H9 (cell line): ENCODE measurements around the gene ISOC1. TPM values are rescaled to one million over a fixed set of nuclear protein-coding genes. Genes with fewer than 3 reads are reported as not detected.

Source experiments
- DNase-seq: peaks from one replicate; pipeline ENCODE4 v3.0.0-alpha.2; 2017
- H2AFZ ChIP-seq: one replicate; pipeline ENCODE4 v1.6.1; 2013; ENCODE audit warnings: mild to moderate bottlenecking, low read length, control low read depth, moderate library complexity
- H2AK5ac ChIP-seq: 2 replicates; pipeline ENCODE4 v1.6.1; 2013; ENCODE audit warnings: low read length, control low read depth, mixed read lengths; ENCODE audit not compliant: insufficient read length
- H2BK120ac ChIP-seq: one replicate; pipeline ENCODE4 v1.6.1; 2013; ENCODE audit warnings: low read depth, mild to moderate bottlenecking, low read length, control low read depth, inconsistent platforms; ENCODE audit not compliant: poor library complexity, severe bottlenecking
- H2BK12ac ChIP-seq: 2 replicates; pipeline ENCODE4 v1.6.1; 2013; ENCODE audit warnings: low read length, control low read depth, mixed read lengths, low read depth; ENCODE audit not compliant: insufficient read length
- H2BK15ac ChIP-seq: 2 replicates; pipeline ENCODE4 v1.6.1; 2013; ENCODE audit warnings: low read depth, low read length, control low read depth
- H2BK20ac ChIP-seq: one replicate; pipeline ENCODE4 v1.6.1; 2013; ENCODE audit warnings: low read depth, mild to moderate bottlenecking, low read length, control low read depth, inconsistent platforms; ENCODE audit not compliant: poor library complexity, severe bottlenecking
- H2BK5ac ChIP-seq: 2 replicates; pipeline ENCODE4 v1.6.1; 2013; ENCODE audit warnings: low read length, control low read depth, mixed read lengths; ENCODE audit not compliant: insufficient read length
- H3K14ac ChIP-seq: 2 replicates; pipeline ENCODE4 v1.6.1; 2013; ENCODE audit warnings: low read length, control low read depth; ENCODE audit not compliant: insufficient read depth
- H3K18ac ChIP-seq: 2 replicates; pipeline ENCODE4 v1.6.1; 2013; ENCODE audit warnings: low read depth, mild to moderate bottlenecking, mixed read lengths, low read length, control low read depth; ENCODE audit not compliant: insufficient read length
- H3K23ac ChIP-seq: 2 replicates; pipeline ENCODE4 v1.6.1; 2013; ENCODE audit warnings: low read length, control low read depth, mixed read lengths, low read depth; ENCODE audit not compliant: insufficient read length
- H3K23me2 ChIP-seq: 2 replicates; pipeline ENCODE4 v1.6.1; 2013; ENCODE audit warnings: low read depth, mild to moderate bottlenecking, mixed read lengths, low read length, control low read depth; ENCODE audit not compliant: insufficient read length, poor library complexity, severe bottlenecking
- H3K27ac ChIP-seq: 2 replicates; pipeline ENCODE4 v1.5.1; 2013; ENCODE audit warnings: low read length, control low read depth, mixed read lengths, low read depth; ENCODE audit not compliant: insufficient read length
- H3K27me3 ChIP-seq: 2 replicates; pipeline ENCODE4 v1.6.1; 2013; ENCODE audit warnings: low read length, control low read depth, inconsistent platforms; ENCODE audit not compliant: insufficient read depth
- H3K4ac ChIP-seq: 2 replicates; pipeline ENCODE4 v1.6.1; 2013; ENCODE audit warnings: low read depth, mild to moderate bottlenecking, control low read depth, inconsistent platforms, low read length, moderate library complexity
- H3K4me1 ChIP-seq: 2 replicates; pipeline ENCODE4 v1.6.1; 2013; ENCODE audit warnings: low read length, control low read depth, inconsistent platforms; ENCODE audit not compliant: insufficient read depth
- H3K4me2 ChIP-seq: 2 replicates; pipeline ENCODE4 v1.6.1; 2013; ENCODE audit warnings: low read length, control low read depth, mixed read lengths; ENCODE audit not compliant: insufficient read length, insufficient read depth
- H3K56ac ChIP-seq: 2 replicates; pipeline ENCODE4 v1.6.1; 2013; ENCODE audit warnings: low read depth, mild to moderate bottlenecking, mixed read lengths, low read length, control low read depth; ENCODE audit not compliant: insufficient read length
- H3K79me1 ChIP-seq: 2 replicates; pipeline ENCODE4 v1.6.1; 2013; ENCODE audit warnings: low read depth, mild to moderate bottlenecking, moderate library complexity, low read length, control low read depth, inconsistent platforms; ENCODE audit not compliant: insufficient read depth, poor library complexity, severe bottlenecking
- H3K79me2 ChIP-seq: 2 replicates; pipeline ENCODE4 v1.6.1; 2013; ENCODE audit warnings: low read length, control low read depth, inconsistent platforms; ENCODE audit not compliant: insufficient read depth
- H3K9ac ChIP-seq: 2 replicates; pipeline ENCODE4 v1.6.1; 2013; ENCODE audit warnings: low read length, control low read depth, mixed read lengths; ENCODE audit not compliant: insufficient read length; ENCODE audit errors: extremely low read depth
- H3K9me3 ChIP-seq: one replicate; pipeline ENCODE4 v1.6.1; 2013; ENCODE audit warnings: low read depth, low read length, inconsistent platforms; ENCODE audit not compliant: control insufficient read depth
- H3T11ph ChIP-seq: one replicate; pipeline ENCODE4 v1.6.1; 2013; ENCODE audit warnings: mild to moderate bottlenecking, low read length, control low read depth, inconsistent platforms
- H4K20me1 ChIP-seq: one replicate; pipeline ENCODE4 v1.6.1; 2013; ENCODE audit not compliant: control insufficient read depth, insufficient read length, insufficient read depth
- H4K5ac ChIP-seq: 2 replicates; pipeline ENCODE4 v1.6.1; 2013; ENCODE audit warnings: low read depth, mild to moderate bottlenecking, mixed read lengths, low read length, control low read depth; ENCODE audit not compliant: insufficient read length
- H4K8ac ChIP-seq: replicated peaks from 2 replicates; pipeline ENCODE4 v1.6.1; 2013; ENCODE audit warnings: low read length, control low read depth, mixed read lengths, low read depth; ENCODE audit not compliant: insufficient read length
- H4K91ac ChIP-seq: 2 replicates; pipeline ENCODE4 v1.6.1; 2013; ENCODE audit warnings: low read depth, mild to moderate bottlenecking, moderate library complexity, mixed read lengths, low read length, control low read depth; ENCODE audit not compliant: insufficient read length
- H3K27ac Mint-ChIP-seq, 3 experiments: 2 replicates in 2 of 3; 3 replicates in 1 of 3; pipeline ENCODE4 v1.8.0; 2020 to 2021; ENCODE audit warnings: mixed read lengths in 3 of 3, mild to moderate bottlenecking in 1 of 3, moderate library complexity in 1 of 3
- H3K27me3 Mint-ChIP-seq: 2 replicates; pipeline ENCODE4 v1.8.0; 2021; ENCODE audit warnings: low read depth, mild to moderate bottlenecking, moderate library complexity, mixed read lengths
- H3K36me3 Mint-ChIP-seq, 3 experiments: 2 replicates in 2 of 3; 3 replicates in 1 of 3; pipeline ENCODE4 v1.8.0; 2020 to 2021; ENCODE audit warnings: low read depth in 3 of 3, mixed read lengths in 3 of 3; ENCODE audit not compliant: insufficient read depth in 1 of 3
- H3K4me1 Mint-ChIP-seq, 2 experiments: 2 replicates each; pipeline ENCODE4 v1.8.0; 2020; ENCODE audit warnings: mixed read lengths in 2 of 2
- H3K4me3 Mint-ChIP-seq, 2 experiments: 2 replicates in 1 of 2; 3 replicates in 1 of 2; pipeline ENCODE4 v1.8.0; 2020 to 2021; ENCODE audit warnings: mild to moderate bottlenecking in 2 of 2, mixed read lengths in 2 of 2, moderate library complexity in 1 of 2
- H3K9me3 Mint-ChIP-seq, 2 experiments: 2 replicates in 1 of 2; 3 replicates in 1 of 2; pipeline ENCODE4 v1.8.0; 2020; ENCODE audit warnings: mild to moderate bottlenecking in 2 of 2, mixed read lengths in 2 of 2, moderate library complexity in 1 of 2
- CTCF ChIP-seq: fragments of 200-600 bp; sonication (generic); conservative IDR thresholded peaks from 3 replicates; pipeline ENCODE4 v1.8.0; 2021; ENCODE audit warnings: antibody characterized with exemption, mild to moderate bottlenecking
- WGBS: extraction: QIAGEN DNeasy Blood & Tissue Kit; methylation state at CpG from one replicate; pipeline ENCODE4 v1.1.7; 2013; ENCODE audit warnings: missing lambda C conversion rate, low lambda C conversion rate, mixed read lengths; ENCODE audit not compliant: insufficient read length; ENCODE audit errors: extremely low coverage; 5-methylcytosine and 5-hydroxymethylcytosine counted together
- total RNA-seq: library from RNA; stranded (reverse); gene quantifications from 2 replicates; pipeline ENCODE4 v1.2.1, GENCODE V29; 2021

ISOC1 gene
- total RNA-seq, 1 experiment from 2014 or later = 23.0 TPM

GRCh38 chr5:129104915-129105455 lies 10.4 kb downstream of the ISOC1 start:
- WGBS = no CpG with 5 or more reads among the region's 5 CpGs
- H4K5ac ChIP-seq = no peak overlapping the region
- H4K20me1 ChIP-seq = no peaks in the 10 kb centered on the region
- no peak overlapping the region for H3K14ac ChIP-seq
- no peak overlapping the region for H3K4me2 ChIP-seq
- H3K23me2 ChIP-seq = no peaks in the 10 kb centered on the region
- H3K27me3 ChIP-seq = no peaks in the 10 kb centered on the region
- Mint-ChIP-seq H3K4me3 (no peak overlapping the region), H3K27me3 (no peaks in the 10 kb centered on the region), H3K9me3 (no peaks in the 10 kb centered on the region), H3K4me1 (peaks cover 2 to 8% of the 10 kb centered on the region in 2 experiments; a peak in 2 of 4 replicates), H3K36me3 (peaks cover 5 to 10% (median 5%) of the 10 kb centered on the region in 3 experiments; a peak in 4 of 7 replicates), H3K27ac (no peak overlapping the region)
- DNase-seq = no peak
- H3K23ac ChIP-seq = no peak overlapping the region
- no peaks in the 10 kb centered on the region for H3K9me3 ChIP-seq
- H3K79me1 ChIP-seq = no peaks in the 10 kb centered on the region
- no peak overlapping the region for H4K8ac ChIP-seq
- H3K27ac ChIP-seq = no peak overlapping the region
- no peak overlapping the region for H2AFZ ChIP-seq
- no peak overlapping the region for H2BK5ac ChIP-seq
- no peak overlapping the region for H2AK5ac ChIP-seq
- no peaks in the 10 kb centered on the region for H3K79me2 ChIP-seq
- H3T11ph ChIP-seq = no peak overlapping the region
- no peak overlapping the region for H2BK15ac ChIP-seq
- no peak overlapping the region for H3K4ac ChIP-seq
- no peak overlapping the region for H3K9ac ChIP-seq
- no peak for TF ChIP-seq CTCF
- no peak overlapping the region for H3K18ac ChIP-seq
- H2BK120ac ChIP-seq = no peak overlapping the region
- no peak overlapping the region for H2BK12ac ChIP-seq
- no peaks in the 10 kb centered on the region for H3K4me1 ChIP-seq
- H3K56ac ChIP-seq = no peak overlapping the region
- no peak overlapping the region for H4K91ac ChIP-seq
- H2BK20ac ChIP-seq = no peak overlapping the region
